ENCODE data around the gene PSAPL1. TPM values are rescaled to one million over a fixed set of nuclear protein-coding genes. Genes with fewer than 3 reads are reported as not detected.

The PSAPL1 gene, protein sequence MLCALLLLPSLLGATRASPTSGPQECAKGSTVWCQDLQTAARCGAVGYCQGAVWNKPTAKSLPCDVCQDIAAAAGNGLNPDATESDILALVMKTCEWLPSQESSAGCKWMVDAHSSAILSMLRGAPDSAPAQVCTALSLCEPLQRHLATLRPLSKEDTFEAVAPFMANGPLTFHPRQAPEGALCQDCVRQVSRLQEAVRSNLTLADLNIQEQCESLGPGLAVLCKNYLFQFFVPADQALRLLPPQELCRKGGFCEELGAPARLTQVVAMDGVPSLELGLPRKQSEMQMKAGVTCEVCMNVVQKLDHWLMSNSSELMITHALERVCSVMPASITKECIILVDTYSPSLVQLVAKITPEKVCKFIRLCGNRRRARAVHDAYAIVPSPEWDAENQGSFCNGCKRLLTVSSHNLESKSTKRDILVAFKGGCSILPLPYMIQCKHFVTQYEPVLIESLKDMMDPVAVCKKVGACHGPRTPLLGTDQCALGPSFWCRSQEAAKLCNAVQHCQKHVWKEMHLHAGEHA
- not detected for total RNA-seq

DNA sequence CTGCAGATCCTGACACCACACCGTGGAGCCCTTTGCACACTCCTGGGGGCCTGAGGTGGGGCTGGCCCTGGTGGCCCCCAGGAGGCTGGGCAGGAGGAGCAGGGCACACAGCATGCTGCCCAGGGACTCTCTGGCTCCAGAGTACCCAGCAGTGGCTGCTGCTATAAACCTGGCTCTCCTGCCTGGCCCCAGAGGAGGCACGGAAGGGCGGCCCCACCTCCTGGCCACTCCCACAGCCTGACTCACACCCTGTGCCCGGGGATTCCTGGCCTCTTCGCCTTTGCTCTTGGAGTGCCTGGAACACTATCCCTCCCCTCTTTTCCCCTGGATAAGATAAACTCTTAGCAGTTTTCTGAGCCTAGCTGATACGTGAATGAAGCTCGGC, at the start of gene PSAPL1:
PSAPL1 (minus strand) TSS at position 165 of the 385 bp plus-strand sequence; CDS start at position 114, 51 bp downstream.
- H3K9me3 Mint-ChIP-seq: no peaks in the 10 kb centered on the region
- DNase-seq: no peak
- no peak within 1 kb of the TSS for H3K27ac Mint-ChIP-seq
- no peaks in the 10 kb centered on the region for H3K4me1 Mint-ChIP-seq
- POLR2A ChIA-PET: no interaction called here
- no peaks in the 10 kb centered on the region for H3K27me3 Mint-ChIP-seq
- no peak within 1 kb of the TSS for H3K4me3 Mint-ChIP-seq
- no peaks in the 10 kb centered on the region for H3K36me3 Mint-ChIP-seq (ENCODE audit: low read depth)
- CTCF ChIA-PET: no interaction called here

DNA sequence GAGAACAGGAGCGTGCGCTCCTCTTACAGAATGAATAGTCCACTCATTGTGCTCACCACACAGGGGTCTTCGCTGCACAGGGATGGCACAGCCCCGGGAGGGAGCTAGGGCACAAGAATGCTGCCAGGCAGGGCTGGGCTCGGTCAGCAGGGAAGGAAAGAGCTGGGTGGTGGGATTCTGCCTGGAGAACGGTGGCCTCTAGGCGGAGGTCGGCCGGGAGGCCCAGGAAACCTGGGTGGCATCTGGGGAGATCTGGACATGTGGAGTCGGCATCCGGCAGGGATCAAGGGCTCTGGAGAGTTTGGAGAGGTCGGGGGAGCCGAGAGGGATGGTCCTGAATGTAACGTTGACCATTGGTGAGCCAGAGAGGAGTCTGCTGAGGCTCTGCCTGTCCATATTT, 46.5 kb upstream of the PSAPL1 start:
- Mint-ChIP-seq H3K4me3 (no peak overlapping the region), H3K27me3 (no peaks in the 10 kb centered on the region), H3K36me3 (ENCODE audit: low read depth) (no peaks in the 10 kb centered on the region), H3K27ac (no peak overlapping the region), H3K9me3 (no peaks in the 10 kb centered on the region), H3K4me1 (no peaks in the 10 kb centered on the region)
- CTCF ChIA-PET: no interaction called here
- POLR2A ChIA-PET: no interaction called here
- DNase-seq: no peak

DNA sequence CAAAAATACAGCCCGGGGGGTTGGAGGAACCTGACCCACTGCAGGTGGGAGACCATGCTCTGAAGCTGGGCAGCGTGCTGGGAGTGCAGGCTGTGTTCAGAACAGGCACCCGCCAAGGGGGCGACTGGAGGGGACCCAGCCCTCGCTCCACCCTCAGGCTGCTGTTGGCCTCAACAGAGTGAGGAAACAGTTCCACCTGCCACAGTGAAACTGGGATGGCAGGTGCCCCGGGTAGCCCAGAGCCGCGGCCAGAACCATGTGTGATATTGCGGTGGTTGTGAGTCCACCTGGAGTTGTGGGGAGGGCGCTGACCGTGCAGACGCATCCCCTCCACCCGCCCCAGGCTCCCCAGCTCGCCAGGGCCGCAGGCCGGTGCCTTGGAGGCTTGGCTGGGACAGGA, 45.7 kb upstream of the PSAPL1 start:
- Mint-ChIP-seq H3K27me3 (no peaks in the 10 kb centered on the region), H3K9me3 (no peaks in the 10 kb centered on the region), H3K4me1 (no peaks in the 10 kb centered on the region), H3K4me3 (no peak overlapping the region), H3K36me3 (ENCODE audit: low read depth) (no peaks in the 10 kb centered on the region), H3K27ac (no peak overlapping the region)
- ChIA-PET CTCF (no interaction called here), POLR2A (no interaction called here)
- DNase-seq: no peak

DNA sequence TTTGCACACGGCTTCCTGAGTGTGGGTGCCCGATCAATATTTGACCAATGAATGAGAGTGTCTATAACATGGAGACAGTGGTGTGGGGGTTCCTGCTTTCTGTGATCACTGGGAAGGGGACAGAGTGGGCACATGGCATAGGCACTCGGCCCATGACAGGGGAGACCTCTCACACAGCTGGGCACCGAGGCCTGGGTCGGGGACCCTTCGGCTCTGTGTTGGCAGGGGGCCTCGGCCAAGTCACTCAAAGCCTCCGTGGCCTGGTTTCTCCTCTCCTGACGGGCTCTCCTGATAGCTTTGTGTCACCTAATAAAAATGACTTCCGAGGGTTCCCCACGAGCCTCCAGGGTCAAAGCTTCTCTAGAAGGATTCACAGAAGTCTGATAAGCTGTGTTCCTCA, 43.9 kb upstream of the PSAPL1 start:
- no peaks in the 10 kb centered on the region for H3K9me3 Mint-ChIP-seq
- DNase-seq: no peak
- POLR2A ChIA-PET: no interaction called here
- no peaks in the 10 kb centered on the region for H3K4me1 Mint-ChIP-seq
- no peaks in the 10 kb centered on the region for H3K27me3 Mint-ChIP-seq
- CTCF ChIA-PET: no interaction called here
- H3K4me3 Mint-ChIP-seq: no peak overlapping the region
- no peak overlapping the region for H3K27ac Mint-ChIP-seq
- H3K36me3 Mint-ChIP-seq (ENCODE audit: low read depth): no peaks in the 10 kb centered on the region

DNA sequence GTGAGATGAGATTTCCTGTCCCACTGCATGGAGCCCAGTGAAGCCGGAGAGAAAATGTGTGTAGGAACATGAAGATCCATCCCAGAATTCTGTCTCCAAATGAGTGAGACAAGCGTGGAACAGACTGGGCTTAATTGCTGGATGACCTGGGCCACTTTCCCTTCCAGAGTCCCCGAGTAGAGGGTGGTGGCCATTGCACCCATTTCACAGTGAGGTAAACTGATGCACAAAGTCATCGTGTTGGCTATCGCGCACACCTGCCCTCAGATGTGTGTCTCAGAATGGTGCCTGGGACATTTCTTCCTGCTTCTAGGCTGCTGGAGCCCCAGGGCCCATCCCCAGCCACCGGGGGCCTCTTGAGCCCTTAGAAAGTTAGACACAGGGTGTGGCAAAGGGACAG, 43.0 kb upstream of the PSAPL1 start:
- H3K4me1 Mint-ChIP-seq: no peaks in the 10 kb centered on the region
- no peak overlapping the region for H3K4me3 Mint-ChIP-seq
- no peaks in the 10 kb centered on the region for H3K36me3 Mint-ChIP-seq (ENCODE audit: low read depth)
- H3K9me3 Mint-ChIP-seq: no peaks in the 10 kb centered on the region
- no peak for DNase-seq
- no peak overlapping the region for H3K27ac Mint-ChIP-seq
- H3K27me3 Mint-ChIP-seq: no peaks in the 10 kb centered on the region
- ChIA-PET CTCF (no interaction called here), POLR2A (no interaction called here)

DNA sequence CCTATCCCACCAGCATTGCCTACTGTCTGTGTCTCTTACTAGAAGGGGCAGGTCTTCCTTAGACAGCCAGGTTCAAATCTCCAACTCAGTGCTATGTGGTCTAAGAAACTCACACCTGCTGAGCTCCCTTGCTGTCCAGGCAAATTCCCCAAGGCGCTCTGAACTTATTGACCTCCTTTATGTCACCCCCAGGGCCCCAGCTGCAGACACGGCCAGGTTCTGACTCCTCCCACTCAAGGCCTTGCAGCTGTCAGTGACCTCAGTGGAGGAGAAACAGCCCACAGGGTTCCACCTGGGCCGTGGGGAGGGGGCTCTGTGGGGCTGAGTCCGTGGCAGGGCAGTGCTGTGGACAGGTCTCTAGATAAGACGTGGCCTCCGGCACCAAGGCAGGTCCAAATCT, 42.1 kb upstream of the PSAPL1 start:
- Mint-ChIP-seq H3K27me3 (no peaks in the 10 kb centered on the region), H3K4me1 (no peaks in the 10 kb centered on the region), H3K27ac (no peak overlapping the region), H3K36me3 (ENCODE audit: low read depth) (no peaks in the 10 kb centered on the region), H3K4me3 (no peak overlapping the region), H3K9me3 (no peaks in the 10 kb centered on the region)
- ChIA-PET CTCF (no interaction called here), POLR2A (no interaction called here)
- no peak for DNase-seq

DNA sequence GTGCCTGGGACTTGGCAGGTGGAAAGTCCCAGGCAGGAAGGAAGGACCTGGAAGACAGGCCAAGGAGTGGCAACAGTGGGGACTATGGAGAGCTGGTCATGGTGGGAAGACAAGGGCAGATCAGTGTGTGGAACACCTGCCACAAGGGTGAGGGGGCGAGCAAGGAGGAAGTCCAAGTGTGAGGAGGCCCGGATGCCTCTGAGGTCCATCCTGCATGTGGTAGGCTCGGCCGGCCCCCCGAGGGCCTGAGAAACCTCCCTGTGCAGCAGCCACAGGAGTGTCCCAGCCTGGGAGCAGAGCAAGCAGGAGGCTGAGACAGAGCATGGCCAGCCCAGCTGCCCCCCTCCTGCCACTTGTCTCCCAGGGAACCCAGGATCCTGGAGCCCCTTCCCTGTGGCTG, 40.5 kb upstream of the PSAPL1 start:
- DNase-seq: no peak
- Mint-ChIP-seq H3K4me3 (no peak overlapping the region), H3K27me3 (no peaks in the 10 kb centered on the region), H3K36me3 (ENCODE audit: low read depth) (no peaks in the 10 kb centered on the region), H3K27ac (no peak overlapping the region), H3K4me1 (no peaks in the 10 kb centered on the region), H3K9me3 (no peaks in the 10 kb centered on the region)
- CTCF ChIA-PET: no interaction called here
- POLR2A ChIA-PET: no interaction called here

DNA sequence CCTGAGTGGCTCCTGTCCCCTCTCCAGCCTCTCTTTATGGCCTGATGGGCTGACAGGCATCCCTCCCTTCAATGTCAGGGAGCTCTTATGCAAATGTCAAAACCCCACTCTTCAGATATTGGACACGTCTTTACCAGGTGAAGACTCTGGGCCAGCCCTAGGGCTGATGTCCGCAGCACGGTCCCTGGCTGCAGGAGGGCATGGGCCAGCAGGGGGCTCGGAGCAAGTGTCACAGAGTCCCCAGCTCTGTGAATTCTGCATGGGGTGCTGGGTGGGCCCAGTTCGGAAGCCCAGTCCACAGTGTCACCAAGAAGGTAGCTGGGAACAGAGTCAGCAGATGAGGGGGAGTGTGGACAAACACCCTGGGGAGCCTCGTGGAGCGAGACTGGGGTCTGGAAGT, 39.6 kb upstream of the PSAPL1 start:
- Mint-ChIP-seq H3K36me3 (ENCODE audit: low read depth) (no peaks in the 10 kb centered on the region), H3K4me1 (no peaks in the 10 kb centered on the region)
- CTCF ChIA-PET: no interaction called here

DNA sequence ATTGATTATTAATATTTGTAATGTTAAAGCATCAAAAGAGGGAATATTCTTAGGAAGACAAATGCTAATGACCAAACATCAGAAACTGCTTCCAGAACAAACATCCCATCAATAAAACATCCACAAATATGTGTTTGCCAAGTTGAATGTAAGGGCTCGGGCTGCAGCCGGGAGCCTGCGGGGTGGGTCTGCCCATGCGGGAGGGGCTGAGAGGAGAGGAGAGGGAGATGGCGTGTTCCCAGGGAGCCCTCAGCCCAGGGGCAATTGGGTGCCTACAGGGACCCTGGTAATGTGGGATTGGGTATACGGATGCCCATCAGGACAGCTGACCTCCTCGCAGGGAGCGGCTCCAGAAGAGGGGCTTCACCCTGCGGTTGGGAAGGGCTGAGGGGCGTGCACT, 38.4 kb upstream of the PSAPL1 start:
- no peak for DNase-seq
- Mint-ChIP-seq H3K4me3 (no peak overlapping the region), H3K9me3 (no peaks in the 10 kb centered on the region), H3K27ac (no peak overlapping the region), H3K4me1 (no peaks in the 10 kb centered on the region), H3K36me3 (ENCODE audit: low read depth) (no peaks in the 10 kb centered on the region), H3K27me3 (no peaks in the 10 kb centered on the region)
- ChIA-PET CTCF (no interaction called here), POLR2A (no interaction called here)

More for the DNA sequence above, 39.6 kb upstream of the PSAPL1 start:
- no peaks in the 10 kb centered on the region for H3K27me3 Mint-ChIP-seq
- H3K4me3 Mint-ChIP-seq: no peak overlapping the region
- no peak for DNase-seq
- POLR2A ChIA-PET: no interaction called here
- H3K9me3 Mint-ChIP-seq: no peaks in the 10 kb centered on the region
- no peak overlapping the region for H3K27ac Mint-ChIP-seq

DNA sequence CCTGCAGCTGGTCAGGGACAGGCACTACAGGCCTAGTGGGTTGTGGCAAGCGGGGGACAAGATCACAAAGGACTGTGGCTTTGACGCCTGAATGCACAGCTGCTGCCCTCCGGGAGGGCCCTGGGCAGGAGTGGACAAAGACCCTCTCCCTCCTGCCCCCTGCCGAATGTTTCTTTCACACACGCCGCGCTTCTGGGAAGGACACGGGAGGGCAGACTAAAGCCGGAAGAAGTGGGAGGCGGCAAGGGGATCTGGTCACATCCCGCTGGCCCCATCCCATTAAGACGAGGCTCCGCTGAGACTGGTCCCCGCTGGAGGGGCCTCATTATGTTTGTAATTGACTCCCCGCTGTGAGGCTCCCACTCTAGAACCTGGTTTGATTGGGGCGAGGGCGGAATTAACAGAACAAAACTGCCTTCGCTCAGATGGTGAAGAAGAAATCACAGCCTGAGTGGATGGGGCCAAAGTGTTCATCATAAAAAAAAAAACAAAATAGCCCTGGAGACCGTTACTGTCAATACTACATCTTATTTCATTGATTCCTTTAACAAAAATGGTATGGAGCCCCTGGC, 37.8 kb upstream of the PSAPL1 start:
- ChIA-PET POLR2A (no interaction called here), CTCF (no interaction called here)
- Mint-ChIP-seq H3K27me3 (no peaks in the 10 kb centered on the region), H3K9me3 (no peaks in the 10 kb centered on the region), H3K27ac (no peak overlapping the region), H3K4me3 (no peak overlapping the region), H3K36me3 (ENCODE audit: low read depth) (no peaks in the 10 kb centered on the region), H3K4me1 (no peaks in the 10 kb centered on the region)
- DNase-seq: no peak

DNA sequence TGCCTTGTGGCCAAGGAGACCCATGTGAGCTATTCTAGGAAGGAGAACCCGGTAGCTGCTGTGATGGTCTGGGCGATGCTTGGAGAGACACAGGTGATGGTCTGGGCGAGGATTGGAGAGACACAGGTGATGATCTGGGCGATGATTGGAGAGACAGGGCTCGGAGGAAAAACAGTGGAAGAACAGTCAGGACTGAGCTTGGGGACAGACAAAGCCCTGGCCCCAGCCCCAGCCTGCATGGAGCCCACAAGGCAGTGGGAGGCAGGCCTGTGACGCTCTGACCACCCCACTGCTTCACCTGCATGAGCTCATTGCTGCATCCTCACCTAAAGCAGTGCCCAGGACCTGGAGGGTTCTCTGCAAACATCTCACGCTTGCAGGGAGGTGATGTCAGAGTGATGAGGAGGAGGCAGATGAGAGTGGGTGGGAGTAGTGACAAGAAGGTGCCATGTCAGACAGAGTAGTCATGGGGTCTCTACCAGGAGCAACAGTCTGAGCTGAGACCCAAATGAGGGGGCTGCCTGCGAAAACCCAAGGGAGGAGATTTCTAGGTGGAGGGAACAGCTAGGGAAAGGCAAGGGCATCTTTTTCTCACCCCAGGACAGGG, 35.9 kb upstream of the PSAPL1 start:
- no peaks in the 10 kb centered on the region for H3K27me3 Mint-ChIP-seq
- POLR2A ChIA-PET: no interaction called here
- CTCF ChIA-PET: interaction anchor here (0.8 kb wide), 1 partner anchor 13 kb away, joined by 3 read pairs; no protein-coding TSS in a partner anchor
- H3K36me3 Mint-ChIP-seq (ENCODE audit: low read depth): no peaks in the 10 kb centered on the region
- DNase-seq: no peak
- H3K27ac Mint-ChIP-seq: no peak overlapping the region
- H3K4me1 Mint-ChIP-seq: no peaks in the 10 kb centered on the region
- peaks cover 1% of the 10 kb centered on the region for H3K9me3 Mint-ChIP-seq
- H3K4me3 Mint-ChIP-seq: no peak overlapping the region

DNA sequence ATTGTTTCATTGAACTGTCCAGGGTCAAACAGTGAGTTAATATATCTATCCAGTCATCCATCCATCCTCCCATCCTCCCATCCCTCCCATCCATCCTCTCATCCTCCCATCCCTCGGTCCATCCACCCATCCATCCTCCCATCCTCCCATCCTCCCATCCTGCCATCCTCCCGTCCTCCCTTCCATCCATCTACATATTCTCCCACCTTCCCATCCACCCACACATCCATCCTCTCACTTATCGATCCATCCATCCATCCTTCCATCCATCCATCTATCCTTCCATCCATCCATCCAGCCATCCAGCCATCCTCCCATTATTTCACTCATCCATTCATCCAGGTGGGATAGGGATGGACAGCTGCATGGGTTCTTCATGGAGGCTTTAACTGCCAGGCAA, 35.4 kb upstream of the PSAPL1 start:
- Mint-ChIP-seq H3K4me3 (no peak overlapping the region), H3K4me1 (no peaks in the 10 kb centered on the region), H3K27me3 (no peaks in the 10 kb centered on the region), H3K36me3 (ENCODE audit: low read depth) (no peaks in the 10 kb centered on the region), H3K9me3 (peaks cover 2% of the 10 kb centered on the region), H3K27ac (no peak overlapping the region)
- no peak for DNase-seq
- ChIA-PET CTCF (no interaction called here), POLR2A (no interaction called here)

DNA sequence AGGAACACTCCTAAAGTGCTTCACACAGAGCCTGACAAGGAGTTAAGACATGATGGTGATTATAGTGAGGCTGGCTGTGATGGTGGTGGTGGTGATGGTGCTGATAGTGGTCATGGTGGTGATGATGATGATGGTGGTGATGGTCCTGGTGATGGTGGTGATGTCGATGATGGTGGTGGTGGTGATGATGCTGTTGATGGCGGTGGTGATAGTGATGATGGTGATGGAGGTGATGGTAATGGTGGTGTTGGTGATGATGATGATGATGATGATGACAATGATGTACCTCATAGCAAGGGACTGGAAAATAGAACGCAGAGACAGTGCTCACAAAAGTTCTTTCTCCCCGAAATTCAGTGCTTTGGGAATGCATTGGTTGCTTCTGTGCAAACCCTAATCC, 34.3 kb upstream of the PSAPL1 start:
- no peak for DNase-seq
- Mint-ChIP-seq H3K27me3 (no peaks in the 10 kb centered on the region), H3K9me3 (peaks cover 2% of the 10 kb centered on the region), H3K27ac (no peak overlapping the region), H3K36me3 (ENCODE audit: low read depth) (no peaks in the 10 kb centered on the region), H3K4me3 (no peak overlapping the region), H3K4me1 (no peaks in the 10 kb centered on the region)
- POLR2A ChIA-PET: interaction anchor here (0.5 kb wide), 1 partner anchor 93 kb away, joined by 3 read pairs; no protein-coding TSS in a partner anchor
- CTCF ChIA-PET: no interaction called here

Data from activated CD4-positive, alpha-beta T cell treated with anti-CD3 and anti-CD28 coated beads, Interleukin-2, amount 10 ng/mL, durations not matched to agents 7 days and 5 days (primary cell).